Measurements from ENCODE around the gene SAT2. TPM values are rescaled to one million over a fixed set of nuclear protein-coding genes. Genes with fewer than 3 reads are reported as not detected.

SAT2 gene
- polyA plus RNA-seq (2013, experiment 1 of 2), result 108 TPM
- 102 TPM for polyA plus RNA-seq (2013, experiment 2 of 2)

DNA sequence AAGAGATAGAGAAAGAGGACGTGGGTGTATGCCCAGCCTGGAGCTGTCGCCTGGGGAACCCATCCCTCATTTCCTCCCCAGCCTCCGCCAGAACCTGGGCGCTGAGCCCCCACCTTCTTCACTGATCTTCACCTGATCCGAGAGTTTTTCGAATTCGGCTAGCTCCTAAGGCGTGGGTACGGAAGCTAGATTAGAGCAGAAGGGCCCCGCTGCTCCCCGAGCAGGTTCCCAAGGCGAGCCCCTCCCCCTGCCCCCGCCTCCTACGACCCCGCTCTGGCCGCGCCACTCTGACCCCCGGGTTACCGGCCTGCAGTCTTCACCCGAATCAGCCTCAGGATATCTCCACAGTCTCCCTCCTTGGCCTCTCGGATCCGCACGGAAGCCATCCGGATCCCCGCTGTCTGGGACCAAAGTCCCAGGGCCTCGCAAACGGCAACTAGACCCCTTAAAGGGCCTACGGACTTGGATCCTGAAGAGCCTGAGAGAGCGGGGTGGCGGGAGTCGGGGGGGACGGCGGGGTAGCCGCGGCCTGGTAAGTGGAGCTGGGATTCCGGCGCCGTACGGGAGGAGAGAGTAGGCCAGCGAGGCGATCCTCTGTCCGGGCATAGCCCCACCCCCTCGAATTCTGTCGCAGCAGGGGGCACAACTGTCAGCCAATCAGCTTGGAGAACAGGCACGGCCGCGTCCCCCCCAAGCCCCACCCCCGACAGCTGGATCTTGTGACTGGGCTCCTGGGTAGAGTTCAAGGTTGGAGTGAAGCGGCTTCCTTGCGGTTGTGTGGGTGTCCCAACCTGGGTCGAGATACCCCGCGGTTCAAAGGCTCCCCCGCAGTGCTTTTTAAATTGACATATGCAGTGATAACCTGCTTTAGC is at the start of gene SAT2:
Gene SAT2 (minus strand): TSS at position 572 of the 872 bp plus-strand sequence. CDS start 186 bp downstream, at position 386.
- Histone ChIP-seq H4K8ac (ENCODE audit: low read depth, low read length) (no peak within 1 kb of the TSS), H3K36me3 (replicated peaks in 1 of 2; ENCODE audit: control insufficient read depth in 2 of 2, insufficient read depth in 2 of 2, low read length in 2 of 2) (peaks cover 0 to 7% of the 10 kb centered on the region in 2 donors), H3K14ac (ENCODE audit: low read length) (peak within 1 kb of the TSS; percentile 57), H3K4ac (ENCODE audit: low read length) (no peak within 1 kb of the TSS), H2BK12ac (ENCODE audit: low read length) (no peak within 1 kb of the TSS), H3K79me1 (ENCODE audit: low read depth, low read length) (no peaks in the 10 kb centered on the region), H3K27me3 (ENCODE audit: control insufficient read depth in 3 of 3, insufficient read depth in 3 of 3, low read depth in 1 of 3, low read length in 3 of 3) (no peaks in the 10 kb centered on the region), H3K23ac (ENCODE audit: low read depth, low read length, poor library complexity) (no peak within 1 kb of the TSS), H2BK15ac (ENCODE audit: low read length) (no peak within 1 kb of the TSS), H3K4me2 (ENCODE audit: insufficient read depth, low read length, poor library complexity, severe bottlenecking) (peak within 1 kb of the TSS; percentile 73), H2AK5ac (ENCODE audit: low read depth, low read length) (no peak within 1 kb of the TSS), H3K9ac (ENCODE audit: low read depth, low read length, poor library complexity) (peak within 1 kb of the TSS; percentile 78), H3K18ac (ENCODE audit: low read length) (peak within 1 kb of the TSS; percentile 98), H3K4me3 (ENCODE audit: low read length in 2 of 2) (peak within 1 kb of the TSS; percentile 84 to 89), H3K9me3 (replicated peaks in 1 of 2; ENCODE audit: control insufficient read depth in 2 of 2, insufficient read depth in 1 of 2, low read depth in 1 of 2, low read length in 2 of 2) (no peaks in the 10 kb centered on the region), H3K4me1 (ENCODE audit: control insufficient read depth in 2 of 2, insufficient read depth in 1 of 2, low read depth in 1 of 2, low read length in 2 of 2) (peaks cover 8 to 13% of the 10 kb centered on the region in 2 donors), H3K27ac (replicated peaks; ENCODE audit: low read length) (peak within 1 kb of the TSS; percentile 92), H2BK5ac (ENCODE audit: low read length) (peak within 1 kb of the TSS; percentile 62), H2BK120ac (ENCODE audit: low read depth, low read length) (no peak within 1 kb of the TSS), H4K91ac (ENCODE audit: low read depth, low read length, poor library complexity) (peak within 1 kb of the TSS; percentile 53), H2AFZ (ENCODE audit: low read length) (peak within 1 kb of the TSS; percentile 95)
- no CpG with 5 or more reads among the region's 54 CpGs for WGBS, 2 donors (ENCODE audit: extremely low coverage in 2 of 2, insufficient read length in 2 of 2, insufficient replicate concordance in 1 of 2)
- peak; percentile 92 for DNase-seq (ENCODE audit: low spot score)

DNA sequence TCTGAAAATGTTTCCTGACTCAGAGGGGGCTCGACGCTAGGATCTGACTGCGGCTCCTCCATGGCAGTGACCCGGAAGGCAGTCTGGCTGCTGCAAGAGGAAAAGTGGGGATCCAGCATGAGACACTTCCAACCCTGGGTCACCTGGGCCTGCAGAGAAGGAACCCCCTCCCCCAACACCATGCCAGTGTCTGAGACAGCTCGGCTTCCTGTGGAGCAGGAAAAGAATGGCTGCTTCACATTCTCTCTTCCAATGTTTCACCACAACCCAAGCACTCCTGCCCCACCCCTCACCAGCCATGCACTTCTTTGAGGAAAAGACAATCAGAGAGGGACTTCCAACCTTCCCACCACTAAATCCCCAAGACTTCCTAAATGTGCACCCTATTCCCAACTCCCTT is 48.9 kb upstream of the SAT2 start:
- H3K18ac ChIP-seq (ENCODE audit: low read length), result no peak overlapping the region
- peaks cover 29 to 72% of the 10 kb centered on the region in 2 donors for H3K36me3 ChIP-seq (replicated peaks in 1 of 2; ENCODE audit: control insufficient read depth in 2 of 2, insufficient read depth in 2 of 2, low read length in 2 of 2)
- H3K23ac ChIP-seq (ENCODE audit: low read depth, low read length, poor library complexity), result no peak overlapping the region
- H3K4me1 ChIP-seq (ENCODE audit: control insufficient read depth in 2 of 2, insufficient read depth in 1 of 2, low read depth in 1 of 2, low read length in 2 of 2), result peaks cover 0 to 8% of the 10 kb centered on the region in 2 donors
- no peak overlapping the region for H2BK15ac ChIP-seq (ENCODE audit: low read length)
- no peak overlapping the region for H2BK5ac ChIP-seq (ENCODE audit: low read length)
- no peak overlapping the region for H2BK12ac ChIP-seq (ENCODE audit: low read length)
- DNase-seq (ENCODE audit: low spot score), result no peak
- H2AK5ac ChIP-seq (ENCODE audit: low read depth, low read length), result no peak overlapping the region
- H3K4me3 ChIP-seq (ENCODE audit: low read length in 2 of 2), result no peak overlapping the region
- no peak overlapping the region for H3K14ac ChIP-seq (ENCODE audit: low read length)
- H3K27ac ChIP-seq (replicated peaks; ENCODE audit: low read length), result no peak overlapping the region
- no CpG with 5 or more reads among the region's 5 CpGs for WGBS, 2 donors (ENCODE audit: extremely low coverage in 2 of 2, insufficient read length in 2 of 2, insufficient replicate concordance in 1 of 2)
- no peak overlapping the region for H3K4ac ChIP-seq (ENCODE audit: low read length)
- H2AFZ ChIP-seq (ENCODE audit: low read length), result no peak overlapping the region
- H3K79me1 ChIP-seq (ENCODE audit: low read depth, low read length), result peaks cover 6% of the 10 kb centered on the region
- H4K91ac ChIP-seq (ENCODE audit: low read depth, low read length, poor library complexity), result no peak overlapping the region
- peaks cover 16 to 29% of the 10 kb centered on the region in 2 donors for H3K9me3 ChIP-seq (replicated peaks in 1 of 2; ENCODE audit: control insufficient read depth in 2 of 2, insufficient read depth in 1 of 2, low read depth in 1 of 2, low read length in 2 of 2)
- no peak overlapping the region for H2BK120ac ChIP-seq (ENCODE audit: low read depth, low read length)
- H3K27me3 ChIP-seq (ENCODE audit: control insufficient read depth in 3 of 3, insufficient read depth in 3 of 3, low read depth in 1 of 3, low read length in 3 of 3), result no peaks in the 10 kb centered on the region
- no peak overlapping the region for H3K9ac ChIP-seq (ENCODE audit: low read depth, low read length, poor library complexity)
- no peak overlapping the region for H3K4me2 ChIP-seq (ENCODE audit: insufficient read depth, low read length, poor library complexity, severe bottlenecking)
- H4K8ac ChIP-seq (ENCODE audit: low read depth, low read length), result no peak overlapping the region

DNA sequence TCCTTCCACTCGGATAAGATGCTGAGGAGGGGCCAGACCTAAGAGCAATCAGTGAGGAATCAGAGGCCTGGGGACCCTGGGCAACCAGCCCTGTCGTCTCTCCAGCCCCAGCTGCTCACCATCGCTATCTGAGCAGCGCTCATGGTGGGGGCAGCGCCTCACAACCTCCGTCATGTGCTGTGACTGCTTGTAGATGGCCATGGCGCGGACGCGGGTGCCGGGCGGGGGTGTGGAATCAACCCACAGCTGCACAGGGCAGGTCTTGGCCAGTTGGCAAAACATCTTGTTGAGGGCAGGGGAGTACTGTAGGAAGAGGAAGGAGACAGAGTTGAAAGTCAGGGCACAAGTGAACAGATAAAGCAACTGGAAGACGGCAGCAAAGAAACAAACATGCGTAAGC is 47.3 kb upstream of the SAT2 start:
- Histone ChIP-seq H2AFZ (ENCODE audit: low read length) (no peak overlapping the region), H3K23ac (ENCODE audit: low read depth, low read length, poor library complexity) (no peak overlapping the region), H2BK15ac (ENCODE audit: low read length) (no peak overlapping the region), H2AK5ac (ENCODE audit: low read depth, low read length) (no peak overlapping the region), H3K36me3 (replicated peaks in 1 of 2; ENCODE audit: control insufficient read depth in 2 of 2, insufficient read depth in 2 of 2, low read length in 2 of 2) (peaks cover 35 to 84% of the 10 kb centered on the region in 2 donors), H3K9me3 (replicated peaks in 1 of 2; ENCODE audit: control insufficient read depth in 2 of 2, insufficient read depth in 1 of 2, low read depth in 1 of 2, low read length in 2 of 2) (peaks cover 16 to 29% of the 10 kb centered on the region in 2 donors), H3K4me1 (ENCODE audit: control insufficient read depth in 2 of 2, insufficient read depth in 1 of 2, low read depth in 1 of 2, low read length in 2 of 2) (peaks cover 0 to 8% of the 10 kb centered on the region in 2 donors), H3K27ac (replicated peaks; ENCODE audit: low read length) (no peak overlapping the region), H3K79me1 (ENCODE audit: low read depth, low read length) (peaks cover 6% of the 10 kb centered on the region), H3K4ac (ENCODE audit: low read length) (no peak overlapping the region), H3K4me2 (ENCODE audit: insufficient read depth, low read length, poor library complexity, severe bottlenecking) (no peak overlapping the region), H3K9ac (ENCODE audit: low read depth, low read length, poor library complexity) (no peak overlapping the region), H3K4me3 (ENCODE audit: low read length in 2 of 2) (no peak overlapping the region), H4K8ac (ENCODE audit: low read depth, low read length) (no peak overlapping the region), H2BK120ac (ENCODE audit: low read depth, low read length) (no peak overlapping the region), H2BK5ac (ENCODE audit: low read length) (no peak overlapping the region), H3K27me3 (ENCODE audit: control insufficient read depth in 3 of 3, insufficient read depth in 3 of 3, low read depth in 1 of 3, low read length in 3 of 3) (no peaks in the 10 kb centered on the region), H2BK12ac (ENCODE audit: low read length) (no peak overlapping the region), H3K14ac (ENCODE audit: low read length) (no peak overlapping the region), H3K18ac (ENCODE audit: low read length) (no peak overlapping the region), H4K91ac (ENCODE audit: low read depth, low read length, poor library complexity) (no peak overlapping the region)
- DNase-seq (ENCODE audit: low spot score), result no peak
- no CpG with 5 or more reads among the region's 14 CpGs for WGBS, 2 donors (ENCODE audit: extremely low coverage in 2 of 2, insufficient read length in 2 of 2, insufficient replicate concordance in 1 of 2)

DNA sequence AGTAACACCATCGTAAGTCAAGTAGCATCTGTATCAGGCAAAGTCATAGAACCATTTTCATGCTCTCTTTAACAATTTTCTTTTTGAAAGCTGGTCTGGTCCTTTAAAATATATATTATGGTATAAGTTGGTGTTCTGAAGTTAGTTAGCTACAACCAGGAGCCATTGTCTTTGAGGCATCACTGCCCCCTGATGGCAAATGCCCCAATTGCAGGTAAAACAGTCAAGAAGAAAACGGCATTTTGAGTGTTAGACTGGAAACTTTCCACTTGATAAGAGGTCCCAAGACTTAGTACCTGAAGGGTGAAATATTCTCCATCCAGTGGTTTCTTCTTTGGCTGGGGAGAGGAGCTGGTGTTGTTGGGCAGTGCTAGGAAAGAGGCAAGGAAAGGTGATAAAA is 45.6 kb upstream of the SAT2 start:
- H3K4me2 ChIP-seq (ENCODE audit: insufficient read depth, low read length, poor library complexity, severe bottlenecking), result no peak overlapping the region
- peaks cover 46 to 94% of the 10 kb centered on the region in 2 donors for H3K36me3 ChIP-seq (replicated peaks in 1 of 2; ENCODE audit: control insufficient read depth in 2 of 2, insufficient read depth in 2 of 2, low read length in 2 of 2)
- H3K9me3 ChIP-seq (replicated peaks in 1 of 2; ENCODE audit: control insufficient read depth in 2 of 2, insufficient read depth in 1 of 2, low read depth in 1 of 2, low read length in 2 of 2), result peaks cover 16 to 29% of the 10 kb centered on the region in 2 donors
- WGBS, 2 donors (ENCODE audit: extremely low coverage in 2 of 2, insufficient read length in 2 of 2, insufficient replicate concordance in 1 of 2), result no CpG with 5 or more reads among the region's 2 CpGs
- H4K91ac ChIP-seq (ENCODE audit: low read depth, low read length, poor library complexity), result no peak overlapping the region
- no peak overlapping the region for H2BK15ac ChIP-seq (ENCODE audit: low read length)
- no peak overlapping the region for H3K18ac ChIP-seq (ENCODE audit: low read length)
- H3K79me1 ChIP-seq (ENCODE audit: low read depth, low read length), result peaks cover 4% of the 10 kb centered on the region
- no peak overlapping the region for H3K27ac ChIP-seq (replicated peaks; ENCODE audit: low read length)
- no peaks in the 10 kb centered on the region for H3K27me3 ChIP-seq (ENCODE audit: control insufficient read depth in 3 of 3, insufficient read depth in 3 of 3, low read depth in 1 of 3, low read length in 3 of 3)
- H2BK12ac ChIP-seq (ENCODE audit: low read length), result no peak overlapping the region
- H3K23ac ChIP-seq (ENCODE audit: low read depth, low read length, poor library complexity), result no peak overlapping the region
- no peak overlapping the region for H3K9ac ChIP-seq (ENCODE audit: low read depth, low read length, poor library complexity)
- no peak overlapping the region for H3K4me3 ChIP-seq (ENCODE audit: low read length in 2 of 2)
- H3K4ac ChIP-seq (ENCODE audit: low read length), result no peak overlapping the region
- H3K4me1 ChIP-seq (ENCODE audit: control insufficient read depth in 2 of 2, insufficient read depth in 1 of 2, low read depth in 1 of 2, low read length in 2 of 2), result peaks cover 0 to 8% of the 10 kb centered on the region in 2 donors
- H2AK5ac ChIP-seq (ENCODE audit: low read depth, low read length), result no peak overlapping the region
- H2BK5ac ChIP-seq (ENCODE audit: low read length), result no peak overlapping the region
- no peak overlapping the region for H2BK120ac ChIP-seq (ENCODE audit: low read depth, low read length)
- H2AFZ ChIP-seq (ENCODE audit: low read length), result no peak overlapping the region
- no peak for DNase-seq (ENCODE audit: low spot score)
- H4K8ac ChIP-seq (ENCODE audit: low read depth, low read length), result no peak overlapping the region
- H3K14ac ChIP-seq (ENCODE audit: low read length), result no peak overlapping the region

Data from neuronal stem cell (in vitro differentiated cells).